UCSD-AML1 (cell line): ENCODE measurements around the gene ACTL10.
"Not testable (repeated sequence)": the region's sequence is repeated elsewhere in the genome, so short reads cannot be mapped to it uniquely, and the experiment has no call there.

Experiments
- DNase-seq: peaks from one replicate; lab custom pipeline; 2025; ENCODE audit not compliant: unreplicated experiment; lab: John Stamatoyannopoulos, UW

The ACTL10 gene

DNA sequence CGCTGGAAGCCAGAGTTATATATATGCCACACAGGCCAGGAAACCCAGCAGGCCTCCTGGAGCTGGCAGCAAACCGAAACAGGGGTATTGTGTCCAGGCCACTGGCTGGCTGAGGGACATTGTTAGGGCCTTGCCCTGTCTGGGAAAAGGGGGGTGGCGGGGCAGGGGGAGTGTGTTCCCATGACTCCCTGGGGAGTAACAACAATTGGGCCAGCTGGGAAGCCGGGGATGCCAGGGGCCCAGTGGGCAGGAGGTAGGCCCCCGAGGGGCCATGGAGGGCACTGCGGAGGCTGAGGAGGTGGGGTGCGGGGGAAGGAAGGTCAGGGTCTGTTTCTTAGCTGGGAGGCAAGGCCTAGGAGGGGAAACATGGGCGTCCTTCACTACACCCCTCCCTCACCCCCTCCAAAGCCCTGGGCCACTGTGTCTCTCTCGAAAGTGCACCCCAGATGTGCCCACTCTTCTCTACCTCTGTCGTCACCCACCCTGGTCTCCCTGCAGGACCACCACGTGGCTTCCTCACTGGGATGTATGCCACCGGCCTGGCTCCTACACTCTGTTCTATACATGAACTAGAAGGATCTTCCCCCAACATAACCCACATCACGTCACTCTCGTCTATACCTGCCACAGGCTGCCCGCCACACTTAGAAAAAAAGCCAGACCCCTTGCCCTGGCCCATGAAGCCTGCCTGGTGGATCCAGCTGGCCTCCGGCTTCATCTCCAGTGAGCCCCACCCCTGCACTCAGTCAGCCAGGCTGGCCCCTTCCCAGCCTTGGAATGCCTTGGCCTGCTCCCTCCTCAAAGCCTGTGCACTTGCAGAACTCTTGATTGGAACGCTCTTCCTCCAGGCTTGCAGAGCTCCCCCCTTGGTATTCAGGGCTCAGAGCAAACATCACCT, 27.2 kb downstream of the ACTL10 start:
- DNase-seq = no peak

DNA sequence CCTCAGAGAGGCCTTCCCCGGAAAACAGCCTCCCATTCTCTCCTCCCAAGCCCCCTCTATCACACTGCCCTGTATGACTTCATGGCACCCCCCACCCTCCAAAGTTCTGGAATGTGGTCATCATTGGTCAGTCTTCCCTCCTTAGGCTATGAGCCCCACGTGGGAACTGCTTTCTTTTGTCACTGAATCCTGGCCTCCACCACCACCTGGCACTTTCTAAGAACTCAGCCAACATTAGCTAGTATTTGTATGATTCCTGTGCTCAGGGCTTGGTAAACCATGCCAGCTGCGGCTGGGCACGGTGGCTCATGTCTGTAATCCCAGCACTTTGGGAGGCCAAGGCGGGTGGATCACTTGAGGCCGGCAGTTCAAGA, 27.9 kb downstream of the ACTL10 start:
- no peak for DNase-seq

DNA sequence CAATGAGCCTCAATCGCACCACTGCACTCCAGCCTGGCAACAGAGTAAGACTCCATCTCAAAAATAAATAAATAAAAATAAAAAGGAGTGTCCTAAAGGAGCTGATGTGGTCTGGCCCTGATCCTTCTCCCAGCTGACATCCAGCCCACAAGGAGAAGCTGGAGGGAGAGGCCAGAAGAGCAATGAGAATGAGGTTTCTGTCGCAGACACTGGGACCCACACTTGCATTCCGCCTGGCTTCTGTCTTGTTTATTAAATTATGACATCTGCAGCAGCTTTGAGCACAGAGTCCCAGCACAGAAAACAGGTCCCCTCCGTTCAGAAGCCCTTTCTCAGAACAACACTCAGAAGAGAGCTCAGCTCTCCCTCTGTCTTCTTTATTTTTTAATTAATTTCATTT, 29.7 kb downstream of the ACTL10 start:
- no peak for DNase-seq

DNA sequence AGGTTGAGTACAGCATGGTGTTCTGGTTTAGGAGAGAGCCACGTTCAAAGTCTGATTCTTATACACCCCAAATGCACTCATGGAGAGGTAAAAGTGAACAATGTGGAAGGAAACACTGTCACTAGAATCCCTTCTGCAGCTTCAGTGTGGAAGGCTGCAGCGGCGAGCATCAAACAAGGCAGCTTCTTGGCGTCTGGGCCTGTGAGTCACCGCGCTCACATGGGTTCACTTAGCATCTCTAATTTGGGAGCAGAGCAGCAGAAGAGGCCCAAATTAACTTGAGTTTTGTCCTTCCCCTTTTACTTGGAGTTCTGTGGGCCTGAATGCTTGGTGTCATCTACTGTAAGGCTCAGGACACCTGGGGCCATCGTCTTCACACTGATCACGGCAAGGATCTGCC, 30.4 kb downstream of the ACTL10 start:
- DNase-seq = no peak

DNA sequence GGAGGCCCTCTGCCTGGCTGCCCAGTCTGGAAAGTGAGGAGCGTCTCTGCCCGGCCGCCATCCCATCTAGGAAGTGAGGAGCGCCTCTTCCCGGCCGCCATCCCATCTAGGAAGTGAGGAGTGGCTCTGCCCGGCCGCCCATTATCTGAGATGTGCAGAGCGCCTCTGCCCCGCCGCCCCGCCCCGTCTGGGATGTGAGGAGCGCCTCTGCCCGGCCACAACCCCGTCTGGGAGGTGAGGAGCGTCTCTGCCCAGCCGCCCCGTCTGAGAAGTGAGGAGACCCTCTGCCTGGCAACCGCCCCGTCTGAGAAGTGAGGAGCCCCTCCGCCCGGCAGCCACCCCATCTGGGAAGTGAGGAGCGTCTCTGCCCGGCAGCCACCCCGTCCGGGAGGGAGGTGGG, 32.2 kb downstream of the ACTL10 start:
- DNase-seq = not testable (repeated sequence)

DNA sequence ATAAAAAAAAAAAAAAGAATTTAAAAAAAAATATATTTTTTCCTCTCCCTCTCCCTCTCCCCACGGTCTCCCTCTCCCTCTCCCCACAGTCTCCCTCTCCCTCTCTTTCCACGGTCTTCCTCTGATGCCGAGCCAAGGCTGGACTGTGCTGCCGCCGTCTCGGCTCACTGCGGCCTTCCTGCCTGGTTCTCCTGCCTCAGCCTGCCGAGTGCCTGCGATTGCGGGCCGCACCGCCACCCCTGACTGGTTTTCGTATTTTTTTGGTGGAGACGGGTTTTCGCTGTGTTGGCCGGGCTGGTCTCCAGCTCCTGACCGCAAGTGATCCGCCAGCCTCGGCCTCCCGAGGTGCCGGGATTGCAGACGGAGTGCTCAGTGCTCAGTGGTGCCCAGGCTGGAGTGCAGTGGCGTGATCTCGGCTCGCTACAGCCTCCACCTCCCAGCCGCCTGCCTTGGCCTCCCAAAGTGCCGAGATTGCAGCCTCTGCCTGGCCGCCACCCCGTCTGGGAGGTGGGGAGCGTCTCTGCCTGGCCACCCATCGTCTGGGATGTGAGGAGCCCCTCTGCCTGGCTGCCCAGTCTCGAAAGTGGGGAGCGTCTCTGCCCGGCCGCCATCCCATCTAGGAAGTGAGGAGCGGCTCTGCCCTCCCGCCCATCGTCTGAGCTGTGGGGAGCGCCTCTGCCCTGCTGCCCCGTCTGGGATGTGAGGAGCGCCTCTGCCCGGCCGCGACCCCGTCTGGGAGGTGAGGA, 34.1 kb downstream of the ACTL10 start:
- DNase-seq = not testable (repeated sequence)

DNA sequence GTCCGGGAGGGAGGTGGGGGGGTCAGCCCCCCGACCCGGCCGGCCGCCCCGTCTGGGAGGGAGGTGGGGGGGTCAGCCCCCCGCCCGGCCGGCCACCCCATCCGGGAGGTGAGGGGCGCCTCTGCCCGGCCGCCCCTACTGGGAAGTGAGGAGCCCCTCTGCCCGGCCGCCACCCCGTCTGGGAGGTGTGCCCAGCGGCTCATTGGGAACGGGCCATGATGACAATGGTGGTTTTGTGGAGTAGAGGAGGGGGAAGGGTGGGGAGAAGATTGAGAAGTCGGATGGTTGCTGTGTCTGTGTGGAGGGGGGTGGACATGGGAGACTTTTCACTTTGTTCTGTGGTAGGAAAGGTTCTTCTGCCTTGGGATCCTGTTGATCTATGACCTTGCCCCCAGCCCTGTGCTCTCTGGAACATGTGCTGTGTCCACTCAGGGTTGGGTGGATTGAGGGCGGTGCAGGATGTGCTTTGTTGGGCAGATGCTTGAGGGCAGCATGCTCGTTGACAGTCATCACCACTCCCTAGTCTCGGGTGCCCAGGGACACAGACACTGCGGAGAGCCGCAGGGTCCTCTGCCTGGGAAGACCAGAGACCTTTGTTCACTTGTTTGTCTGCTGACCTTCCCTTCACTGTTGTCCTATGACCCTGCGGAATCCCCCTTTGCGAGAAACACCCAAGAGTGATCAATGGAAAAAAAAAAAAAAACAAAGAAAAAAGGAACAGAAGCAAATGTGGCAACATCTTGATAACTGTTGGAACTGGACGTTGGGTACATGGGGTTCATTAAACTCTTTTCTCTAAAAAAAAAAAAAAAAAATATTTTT, 35.1 kb downstream of the ACTL10 start:
- DNase-seq = no peak

DNA sequence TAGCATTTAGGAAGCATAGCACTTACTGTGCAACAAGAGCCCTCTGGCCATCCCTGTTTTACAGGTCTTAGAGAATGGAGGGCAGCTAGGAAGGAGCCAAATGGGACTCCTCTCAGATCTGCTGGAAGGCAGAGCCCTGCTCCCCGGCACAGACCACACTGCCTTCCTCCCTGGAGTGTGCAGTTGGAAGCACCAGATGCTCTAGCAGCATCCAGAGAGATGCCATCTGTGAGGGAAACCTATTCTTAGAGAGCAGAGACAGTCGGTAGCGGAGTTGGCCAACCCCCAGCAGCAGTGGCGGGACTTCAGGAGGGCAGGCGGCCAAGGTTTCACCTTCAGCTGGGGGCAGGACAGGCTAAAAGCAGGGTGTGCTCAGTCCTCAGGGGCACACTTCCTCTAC, 36.1 kb downstream of the ACTL10 start:
- no peak for DNase-seq

DNA sequence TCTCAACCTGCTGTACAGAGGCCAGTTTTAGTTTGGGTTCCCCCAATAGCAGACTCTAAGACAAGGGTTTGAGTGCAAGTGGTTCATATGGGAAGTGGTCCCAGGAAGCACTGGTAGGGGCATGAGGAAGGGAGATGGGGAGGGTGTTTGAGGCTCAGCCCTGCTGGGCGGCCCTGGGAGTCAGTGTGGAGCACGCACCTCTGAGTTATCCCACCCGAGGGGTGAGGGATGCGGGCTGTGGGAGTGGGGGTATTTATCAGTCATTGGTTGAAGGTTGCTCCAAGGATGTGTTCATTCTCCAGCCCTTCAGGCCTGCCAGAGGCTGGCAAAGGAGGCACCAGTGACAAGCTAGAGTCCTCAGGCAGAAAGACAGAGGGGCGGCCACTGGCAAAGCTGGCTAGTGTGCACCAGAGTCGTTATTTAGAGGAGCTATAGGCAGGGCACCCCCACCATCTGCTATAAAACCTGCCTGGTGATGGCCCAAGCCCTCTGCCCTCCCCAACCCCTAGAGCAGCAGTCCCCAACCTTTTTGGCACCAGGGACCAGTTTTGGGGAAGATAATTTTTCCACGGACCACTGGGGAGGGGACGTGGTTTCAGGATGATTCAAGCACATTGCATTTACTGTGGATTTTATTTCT, 36.9 kb downstream of the ACTL10 start:
- DNase-seq = no peak

DNA sequence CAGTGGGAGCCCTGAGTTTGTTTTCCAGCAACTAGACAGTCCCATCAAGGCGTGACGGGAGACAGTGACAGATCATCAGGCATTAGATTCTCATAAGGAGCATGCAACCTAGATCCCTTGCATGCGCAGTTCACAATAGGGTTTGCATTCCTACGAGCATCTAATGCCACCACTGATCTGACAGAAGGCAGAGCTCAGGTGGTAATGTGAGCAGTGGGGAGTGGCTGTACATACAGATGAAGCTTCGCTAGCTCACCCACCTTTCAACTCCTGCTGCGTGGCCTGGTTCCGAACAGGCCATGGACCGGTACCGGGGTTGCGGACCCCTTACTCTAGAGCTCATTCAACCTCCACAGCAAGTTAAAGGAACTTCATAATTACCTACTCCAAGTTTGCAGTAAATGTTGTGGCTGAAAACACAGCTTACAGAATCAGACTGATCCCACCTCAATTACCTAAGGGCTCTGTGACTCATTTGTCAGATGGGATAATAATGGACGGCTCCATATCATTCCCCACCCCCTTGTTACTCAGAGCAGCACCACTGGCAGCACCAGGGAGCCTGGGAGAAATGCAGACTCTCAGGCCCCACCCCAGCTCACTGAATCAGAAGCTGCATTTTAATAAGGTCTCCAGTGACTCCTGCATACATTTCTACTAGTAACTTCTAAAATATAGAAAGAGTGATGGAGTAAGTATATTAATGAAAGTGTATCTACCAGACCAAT, 37.6 kb downstream of the ACTL10 start:
- DNase-seq = no peak

DNA sequence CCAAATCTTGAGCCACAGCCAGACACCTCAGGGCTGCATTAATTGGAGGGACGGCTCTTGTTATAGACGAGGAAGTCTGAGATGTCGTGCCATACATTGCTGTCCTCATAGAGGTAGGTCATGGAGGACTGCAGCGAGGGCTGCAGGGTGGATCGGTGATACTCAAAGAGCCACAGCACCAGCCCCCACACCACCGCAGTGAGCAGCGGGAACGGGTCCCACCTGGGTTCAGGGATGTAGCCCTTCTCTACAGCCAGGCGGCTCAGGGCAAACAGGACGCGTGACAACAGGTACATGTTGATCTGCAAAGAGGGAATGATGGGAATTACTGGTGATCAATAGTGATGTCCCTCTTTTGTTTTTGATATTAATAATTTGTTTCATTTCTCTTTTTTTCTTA, 40.9 kb downstream of the ACTL10 start:
- no peak for DNase-seq

DNA sequence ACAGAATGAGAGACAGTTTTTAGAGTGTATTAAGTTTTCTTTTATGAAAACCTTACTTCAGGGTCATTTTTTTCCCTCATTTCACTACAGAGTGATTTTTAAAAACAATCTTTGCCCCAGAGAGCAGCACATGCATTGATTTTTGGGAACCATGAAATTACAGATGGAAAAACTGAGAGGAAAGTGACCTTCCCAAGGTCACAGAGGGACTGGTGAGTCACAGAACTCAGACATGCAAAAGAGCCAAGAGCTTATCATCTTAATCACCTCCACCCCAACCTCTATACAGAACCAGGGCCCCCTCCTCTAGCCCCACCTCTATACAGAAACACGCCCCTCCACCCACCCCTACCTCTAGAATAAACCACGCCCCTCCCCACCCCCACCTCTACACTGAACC, 42.7 kb downstream of the ACTL10 start:
- DNase-seq = no peak

DNA sequence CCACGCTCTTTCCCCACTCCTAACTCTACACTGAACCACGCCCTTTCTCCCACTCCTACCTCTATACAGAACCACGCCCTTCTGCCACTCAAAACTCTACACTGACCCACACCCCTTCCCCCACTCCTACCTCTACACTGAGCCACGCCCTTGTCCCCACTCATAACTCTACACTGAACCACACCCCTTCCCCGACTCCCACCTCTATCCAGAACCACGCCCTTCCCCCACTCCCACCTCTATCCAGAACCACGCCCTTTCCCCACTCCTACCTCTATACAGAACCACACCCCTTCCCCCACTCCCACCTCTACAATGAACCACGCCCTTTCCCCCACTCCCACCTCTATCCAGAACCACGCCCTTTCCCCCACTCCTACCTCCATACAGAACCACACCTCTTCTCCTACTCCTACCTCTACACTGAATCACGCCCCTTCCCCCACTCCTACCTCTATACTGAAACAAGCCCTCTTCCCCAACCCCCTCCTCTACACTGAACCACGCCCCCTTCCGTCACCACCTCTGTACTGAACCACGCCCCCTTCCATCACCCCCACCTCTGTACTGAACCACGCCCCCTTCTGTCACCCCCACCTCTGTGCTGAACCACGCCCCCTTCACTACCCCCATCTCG, 43.3 kb downstream of the ACTL10 start:
- no peak for DNase-seq

DNA sequence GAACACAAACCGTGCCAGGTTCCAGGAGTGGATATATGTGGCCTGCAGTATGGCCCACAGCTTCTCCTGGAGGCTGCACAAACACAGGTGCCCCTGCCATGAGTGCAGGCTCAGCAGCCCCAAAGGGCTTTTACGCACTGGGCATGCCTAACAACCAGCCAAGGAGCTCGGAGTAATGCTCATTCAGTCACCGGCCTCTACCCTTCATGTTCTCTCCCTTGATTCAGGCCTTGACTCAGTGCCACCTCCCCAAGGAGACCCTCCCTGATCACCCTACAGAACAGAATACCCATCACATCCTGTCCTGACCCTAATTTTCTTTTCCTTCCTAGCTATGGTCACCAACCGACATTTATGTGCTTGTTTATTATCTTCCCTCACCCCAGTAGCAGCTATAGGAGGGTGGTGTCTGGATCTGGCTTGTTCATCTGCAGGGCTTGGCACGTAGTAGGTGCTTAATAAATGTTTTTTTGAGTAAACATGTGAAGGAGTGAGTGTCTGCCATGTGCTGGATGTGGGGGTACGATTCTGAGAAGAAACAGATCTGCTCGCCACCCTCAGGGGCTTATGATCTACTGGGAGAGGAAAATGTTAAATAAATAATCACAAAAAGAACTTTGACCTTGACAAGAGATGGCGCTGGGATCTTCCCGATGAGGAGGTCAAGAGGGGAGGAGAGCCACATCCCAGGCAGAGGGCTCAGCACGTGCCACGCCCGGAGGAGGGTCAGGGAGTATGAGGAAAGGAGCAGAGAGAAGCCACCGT, 44.1 kb downstream of the ACTL10 start:
- no peak for DNase-seq

DNA sequence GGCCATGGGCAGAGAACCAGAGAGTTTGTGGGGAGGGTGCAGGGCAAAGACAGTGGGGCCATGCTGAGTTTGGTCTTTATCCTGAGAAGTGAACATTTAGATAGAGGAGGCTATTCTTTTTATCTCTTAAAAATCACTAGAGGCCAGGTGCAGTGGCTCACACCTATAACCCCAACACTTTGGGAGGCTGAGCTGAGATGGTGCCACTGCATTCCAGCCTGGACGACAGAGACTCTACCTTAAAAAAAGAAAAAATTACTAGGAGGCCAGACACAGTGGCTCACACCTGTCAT, 44.6 kb downstream of the ACTL10 start:
- DNase-seq = no peak

DNA sequence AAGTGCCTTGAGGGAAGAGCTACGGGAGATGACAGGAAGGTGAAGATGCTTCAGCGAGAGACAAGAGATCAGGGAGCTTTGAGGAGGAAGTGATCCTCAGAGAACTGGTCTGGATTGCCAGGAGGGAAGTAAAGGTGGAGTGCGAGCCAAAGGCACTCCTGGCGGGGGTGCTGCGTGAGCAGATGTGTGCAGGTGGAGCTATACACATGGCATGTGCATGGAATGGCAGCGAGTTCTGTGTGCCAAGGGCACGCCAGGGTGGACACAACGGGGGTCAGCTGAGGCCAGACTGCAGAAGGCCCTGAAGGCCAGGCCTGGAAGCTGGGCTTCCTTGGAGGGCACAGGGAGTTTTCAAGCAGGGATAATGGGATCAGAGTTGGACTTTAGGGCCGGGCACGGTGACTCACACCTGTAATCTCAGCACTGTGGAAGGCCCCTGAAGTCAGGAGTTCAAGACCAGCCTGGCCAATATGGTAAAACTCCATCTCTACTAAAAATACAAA, 47.2 kb downstream of the ACTL10 start:
- no peak for DNase-seq

DNA sequence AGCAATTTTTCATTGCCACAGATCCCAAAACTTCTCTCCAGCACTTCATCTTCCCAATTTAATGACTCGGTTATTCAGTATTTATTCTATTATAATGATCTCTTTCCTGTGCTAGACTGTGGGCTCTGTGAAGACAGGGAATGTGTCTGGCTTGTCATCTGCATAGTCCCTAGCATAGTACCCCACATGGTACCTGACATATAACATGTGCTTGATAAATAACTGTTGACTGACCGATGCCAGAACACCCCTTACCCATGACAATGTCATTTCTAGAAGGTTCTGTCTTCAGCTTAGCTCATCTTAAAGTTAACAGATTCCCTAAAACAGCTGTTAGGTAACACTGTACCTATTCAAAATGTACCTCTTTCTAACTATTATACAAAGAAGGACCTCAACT, 49.8 kb downstream of the ACTL10 start:
- no peak for DNase-seq
